Stimulated activated CD4-positive, alpha-beta T cell treated with anti-CD3 and anti-CD28 coated beads, TNF-alpha, amount 100 ng/mL, for 1 hour (primary cell): ENCODE measurements around the gene RIF1.

Experiments
- DNase-seq, 3 donors: peaks; one replicate each; pipeline ENCODE4 v3.0.0-alpha.2; 2020; ENCODE audit warnings: low read depth in 3 of 3, low spot score in 1 of 3

Gene RIF1

DNA sequence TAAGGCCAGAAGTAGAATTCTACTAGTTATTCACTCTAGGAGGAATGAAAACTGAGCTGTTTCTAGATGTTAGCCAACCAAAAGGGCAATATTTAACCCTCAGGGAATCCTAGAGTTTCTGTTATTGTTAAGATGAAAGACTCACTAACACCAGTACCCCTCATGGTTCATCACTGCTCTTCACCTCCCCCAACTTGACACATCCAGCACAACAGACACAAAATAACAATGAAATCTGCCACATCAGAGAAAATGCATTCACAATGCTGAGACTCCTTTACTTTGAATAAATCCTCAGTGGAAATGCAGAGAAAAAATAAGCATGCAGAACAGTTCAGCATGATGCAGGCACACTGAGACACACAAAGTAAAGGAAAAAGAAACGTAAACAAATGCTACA lies 111.3 kb downstream of the RIF1 start:
- DNase-seq: no peak

DNA sequence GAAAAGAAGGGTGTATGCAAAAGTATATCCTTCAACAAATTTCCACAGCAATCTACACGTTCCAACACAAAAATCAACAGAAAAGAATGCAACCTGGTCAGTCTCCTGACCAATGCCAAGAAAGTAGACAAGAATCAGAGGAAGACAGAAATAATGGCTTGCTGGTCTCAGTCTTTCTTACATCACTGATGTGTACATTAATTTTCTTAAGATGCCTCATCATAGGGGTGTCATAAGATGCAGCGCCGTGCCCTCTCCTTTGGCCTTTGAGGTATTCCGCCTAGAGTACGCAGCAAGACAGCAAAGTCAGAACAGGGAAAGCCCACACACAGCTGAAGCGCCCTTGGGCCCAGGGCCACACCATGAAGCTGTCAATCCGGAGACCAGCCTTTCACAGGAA lies 112.9 kb downstream of the RIF1 start:
- no peak for DNase-seq

DNA sequence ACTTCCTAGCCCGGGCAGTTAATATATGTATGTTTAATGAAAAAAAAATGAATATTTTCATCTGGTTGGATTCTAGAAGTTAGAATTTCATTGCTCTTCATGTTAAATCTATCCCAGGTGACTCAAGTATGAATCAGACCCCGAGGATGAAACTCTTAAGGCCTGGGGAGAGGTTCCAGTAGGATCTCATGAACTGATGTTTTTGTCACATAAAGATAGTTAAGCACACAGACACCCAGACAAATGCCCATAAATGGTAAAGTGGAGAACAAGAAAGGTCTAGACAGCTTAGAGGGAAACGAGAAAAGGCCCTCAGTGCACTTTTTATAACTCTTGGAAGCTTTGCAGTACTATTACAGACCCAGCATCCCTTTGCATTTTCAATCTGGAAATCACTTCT lies 114.1 kb downstream of the RIF1 start:
- DNase-seq: no peak

DNA sequence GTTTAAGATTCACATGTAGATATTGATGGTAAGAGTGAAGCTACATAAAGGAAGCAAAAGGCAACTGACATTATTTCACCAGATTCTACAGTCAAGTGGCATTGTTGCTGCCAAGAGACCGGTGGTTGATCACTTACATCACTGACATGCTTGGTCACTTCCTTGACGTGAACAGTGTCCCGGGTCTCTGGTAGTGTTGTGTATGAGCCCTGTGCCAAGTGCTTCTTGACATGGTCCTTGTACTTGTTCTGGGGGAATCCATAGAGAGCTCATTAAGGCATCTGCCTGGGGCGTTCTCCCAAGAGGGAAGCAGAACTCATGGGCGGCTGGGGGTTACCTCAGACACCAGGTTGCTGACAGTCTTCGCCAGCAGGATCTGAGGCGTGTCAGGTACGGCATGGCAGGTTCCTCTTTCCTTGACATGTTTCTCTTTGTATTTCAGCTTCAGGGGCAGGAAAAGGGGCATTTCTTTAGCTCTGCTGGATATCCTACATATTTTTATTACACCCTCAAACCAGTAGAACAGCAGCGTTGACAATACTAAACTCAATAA lies 116.2 kb downstream of the RIF1 start:
- no peak for DNase-seq

DNA sequence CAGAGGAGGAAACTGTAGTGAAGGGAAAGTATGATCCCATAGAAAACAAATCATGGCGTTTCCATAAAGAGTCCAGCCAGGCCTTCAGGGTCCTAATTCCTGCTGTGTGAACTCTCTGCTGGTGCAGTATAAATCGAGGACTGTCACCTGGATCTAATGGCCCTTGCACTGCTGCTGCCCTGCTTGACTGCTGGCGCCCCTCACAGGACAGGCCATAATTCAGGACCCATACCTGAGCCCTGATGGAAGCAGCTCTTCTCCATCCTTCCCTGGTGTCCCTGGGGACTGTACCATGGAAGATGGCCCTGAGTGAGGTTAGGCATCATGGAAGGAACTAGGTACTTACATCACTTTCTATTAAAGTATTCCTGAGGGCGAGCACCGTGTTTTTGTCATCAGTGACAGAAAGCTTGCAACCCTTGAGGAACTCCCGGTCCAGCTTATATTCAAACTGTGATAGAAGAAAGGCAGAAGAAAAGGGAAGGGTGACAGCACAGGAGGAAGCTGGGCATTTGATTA lies 116.9 kb downstream of the RIF1 start:
- no peak for DNase-seq
